ENCODE results near the gene ADORA2B. TPM values are rescaled to one million over a fixed set of nuclear protein-coding genes. Genes with fewer than 3 reads are reported as not detected.

The ADORA2B gene
- total and polyA plus RNA-seq, 2 of the 8 experiments (the other 6 are each of a cell fraction or from before 2014, with no cell fraction given): 2.6 to 8.2 TPM

GRCh38 chr17:15928286-15928785 is 16.6 kb upstream of the ADORA2B start:
- Histone ChIP-seq H3K9me3 (ENCODE audit: insufficient read depth in 2 of 2, low read depth in 1 of 2, low read length in 1 of 2) (no peaks in the 10 kb centered on the region), H3K79me1 (ENCODE audit: low read depth, low read length) (no peaks in the 10 kb centered on the region), H3K18ac (ENCODE audit: extremely low read depth, low read length) (no peak overlapping the region), H4K91ac (replicated peaks; ENCODE audit: insufficient read length, low read length) (no peak overlapping the region), H3K4me3 (ENCODE audit: extremely low read depth in 1 of 4, insufficient read depth in 2 of 4, low read depth in 3 of 4, low read length in 4 of 4) (no peak overlapping the region), H2AFZ (ENCODE audit: low read length) (no peak overlapping the region), H2BK12ac (ENCODE audit: low read depth, low read length) (no peak overlapping the region), H2AK5ac (ENCODE audit: low read depth, low read length) (no peak overlapping the region; the same call in 1 of the 2 replicates), H2BK5ac (ENCODE audit: low read depth, low read length) (no peak overlapping the region), H3K36me3 (ENCODE audit: control insufficient read depth in 2 of 4, insufficient read depth in 4 of 4, low read length in 3 of 4) (no peaks in the 10 kb centered on the region), H3K4me1 (replicated peaks in 1 of 4; ENCODE audit: control insufficient read depth in 3 of 4, insufficient read depth in 4 of 4, low read length in 3 of 4) (no peaks in the 10 kb centered on the region), H2BK15ac (ENCODE audit: low read length) (no peak overlapping the region; the same call in 1 of the 2 replicates), H2BK120ac (replicated peaks; ENCODE audit: low read depth, low read length) (no peak overlapping the region), H3K23ac (ENCODE audit: insufficient read length) (no peak overlapping the region), H3K23me2 (ENCODE audit: low read depth, low read length) (no peaks in the 10 kb centered on the region; the same call in 1 of the 2 replicates), H3K9ac (replicated peaks in 1 of 4; ENCODE audit: extremely low read depth in 1 of 4, low read depth in 3 of 4, low read length in 3 of 4) (no peak overlapping the region; a peak in 1 of 7 replicates), H4K8ac (ENCODE audit: extremely low read depth, insufficient read depth, low read length) (no peak overlapping the region), H2BK20ac (ENCODE audit: low read length) (no peak overlapping the region), H3K79me2 (ENCODE audit: control insufficient read depth in 1 of 2, insufficient read depth in 2 of 2, low read length in 2 of 2) (no peaks in the 10 kb centered on the region), H3K27ac (ENCODE audit: low read depth, low read length) (no peak overlapping the region), H3K56ac (replicated peaks; ENCODE audit: insufficient read length, low read depth, low read length) (no peak overlapping the region), H3K14ac (ENCODE audit: insufficient read length) (no peak overlapping the region), H4K20me1 (replicated peaks in 1 of 2; ENCODE audit: control insufficient read depth in 1 of 2, insufficient read depth in 2 of 2, low read length in 2 of 2) (no peaks in the 10 kb centered on the region), H3K4ac (replicated peaks; ENCODE audit: insufficient read length, low read depth, low read length) (no peak overlapping the region), H3K27me3 (replicated peaks in 1 of 4; ENCODE audit: control insufficient read depth in 3 of 4, extremely low read depth in 1 of 4, insufficient read depth in 3 of 4, low read length in 3 of 4) (no peaks in the 10 kb centered on the region; a peak in 1 of 7 replicates), H4K5ac (ENCODE audit: insufficient read length, low read depth, low read length) (no peak overlapping the region), H3K4me2 (ENCODE audit: insufficient read depth in 1 of 2, low read depth in 2 of 2, low read length in 2 of 2) (no peak overlapping the region)
- DNase-seq (ENCODE audit: low read depth in 1 of 2, low spot score in 2 of 2) (no peak), FAIRE-seq (no peak)
- no peak for TF ChIP-seq NRF1 (IDR thresholded peaks at IDR 0.05; ENCODE audit: low read depth, low read length)
- no peak for TF ChIP-seq BCL11A (IDR thresholded peaks at IDR 0.05; ENCODE audit: low read depth in 2 of 2, low read length in 2 of 2)
- no peak for TF ChIP-seq BACH1 (IDR thresholded peaks at IDR 0.05; ENCODE audit: low read length)
- ChIA-PET CTCF (ENCODE audit: partially characterized antibody) (no interaction called here), POLR2A (ENCODE audit: partially characterized antibody) (no interaction called here)
- WGBS, 2 experiments (ENCODE audit: extremely low coverage in 1 of 2, insufficient coverage in 1 of 2, insufficient read length in 1 of 2, insufficient replicate concordance in 2 of 2, low coverage in 1 of 2, low lambda C conversion rate in 2 of 2, missing lambda C conversion rate in 1 of 2): 82% methylated on average over 9 of the region's 9 CpGs; no CpG with 5 or more reads in 1 of the 2 experiments
